ENCODE results near the gene CRYBA4. TPM values are rescaled to one million over a fixed set of nuclear protein-coding genes. Genes with fewer than 3 reads are reported as not detected.

CRYBA4 gene
- total RNA-seq, 4 donors from 2014 or later = not detected

DNA sequence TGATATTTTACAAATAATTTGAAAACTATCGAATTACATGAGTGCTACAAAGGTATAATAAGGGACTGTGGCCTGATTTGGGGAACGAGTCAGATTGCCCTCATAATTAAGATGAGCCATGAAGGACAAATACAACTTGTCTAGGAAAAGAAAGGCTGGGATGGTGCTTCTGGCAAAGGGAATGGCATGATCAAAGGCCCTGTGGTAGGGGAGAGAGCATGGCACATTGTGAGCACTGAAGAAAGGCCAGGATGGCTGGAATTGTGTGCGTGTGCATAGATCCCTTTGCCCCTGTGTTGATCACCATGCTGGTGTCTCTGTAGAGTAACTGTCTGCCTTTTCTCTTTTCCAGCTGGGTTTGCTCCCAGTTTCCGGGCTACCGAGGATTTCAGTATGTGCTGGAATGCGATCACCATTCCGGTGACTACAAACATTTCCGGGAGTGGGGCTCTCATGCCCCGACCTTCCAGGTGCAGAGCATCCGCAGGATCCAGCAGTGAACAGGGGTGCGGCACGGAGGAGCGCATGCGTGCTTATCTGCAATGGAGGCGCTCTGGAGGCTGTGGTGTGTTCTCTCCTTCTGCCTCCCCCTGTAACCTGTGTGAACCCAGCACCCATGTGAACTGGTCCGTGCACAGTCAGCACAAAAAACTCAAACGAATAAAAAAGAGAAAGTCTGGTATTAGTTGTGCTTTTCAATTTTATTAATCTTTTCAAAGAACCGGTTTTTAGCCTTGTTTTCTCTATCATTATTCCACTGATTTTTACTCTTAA is 8.4 kb downstream of the CRYBA4 start:
- no peaks in the 10 kb centered on the region for H3K9me3 ChIP-seq
- no peak for DNase-seq
- H3K36me3 ChIP-seq = no peaks in the 10 kb centered on the region
- no peak overlapping the region for H3K4me3 ChIP-seq
- H3K27me3 ChIP-seq = no peaks in the 10 kb centered on the region
- TF ChIP-seq POLR2A (IDR thresholded peaks at IDR 0.05) = no peak
- TF ChIP-seq, protein P1, sequence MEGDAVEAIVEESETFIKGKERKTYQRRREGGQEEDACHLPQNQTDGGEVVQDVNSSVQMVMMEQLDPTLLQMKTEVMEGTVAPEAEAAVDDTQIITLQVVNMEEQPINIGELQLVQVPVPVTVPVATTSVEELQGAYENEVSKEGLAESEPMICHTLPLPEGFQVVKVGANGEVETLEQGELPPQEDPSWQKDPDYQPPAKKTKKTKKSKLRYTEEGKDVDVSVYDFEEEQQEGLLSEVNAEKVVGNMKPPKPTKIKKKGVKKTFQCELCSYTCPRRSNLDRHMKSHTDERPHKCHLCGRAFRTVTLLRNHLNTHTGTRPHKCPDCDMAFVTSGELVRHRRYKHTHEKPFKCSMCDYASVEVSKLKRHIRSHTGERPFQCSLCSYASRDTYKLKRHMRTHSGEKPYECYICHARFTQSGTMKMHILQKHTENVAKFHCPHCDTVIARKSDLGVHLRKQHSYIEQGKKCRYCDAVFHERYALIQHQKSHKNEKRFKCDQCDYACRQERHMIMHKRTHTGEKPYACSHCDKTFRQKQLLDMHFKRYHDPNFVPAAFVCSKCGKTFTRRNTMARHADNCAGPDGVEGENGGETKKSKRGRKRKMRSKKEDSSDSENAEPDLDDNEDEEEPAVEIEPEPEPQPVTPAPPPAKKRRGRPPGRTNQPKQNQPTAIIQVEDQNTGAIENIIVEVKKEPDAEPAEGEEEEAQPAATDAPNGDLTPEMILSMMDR (IDR thresholded peaks at IDR 0.05) = no peak
- no peak overlapping the region for H3K27ac ChIP-seq
- peaks cover 0 to 4% (median 0%) of the 10 kb centered on the region in 4 donors for H3K4me1 ChIP-seq

DNA sequence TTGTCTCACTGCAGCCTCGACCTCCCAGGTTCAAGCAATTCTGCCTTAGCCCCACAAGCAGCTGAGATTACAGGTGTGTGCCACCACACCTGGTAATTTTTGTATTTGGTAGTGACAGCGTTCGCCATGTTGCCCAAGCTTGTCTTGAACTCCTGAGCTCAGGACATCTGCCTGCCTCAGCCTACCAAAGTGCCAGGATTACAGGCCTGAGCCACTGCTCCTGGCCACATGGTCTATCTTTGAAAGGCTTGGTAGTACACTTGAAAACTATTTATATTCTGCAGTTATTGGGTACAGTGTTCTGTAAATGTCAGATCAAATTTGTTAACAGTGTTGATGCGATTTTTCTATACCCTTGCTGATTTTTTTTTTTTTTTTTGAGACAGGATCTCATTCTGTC is 9.5 kb downstream of the CRYBA4 start:
- no peak for DNase-seq
- no peak overlapping the region for H3K4me3 ChIP-seq
- no peaks in the 10 kb centered on the region for H3K36me3 ChIP-seq
- H3K9me3 ChIP-seq = no peaks in the 10 kb centered on the region
- TF ChIP-seq, protein P1 (IDR thresholded peaks at IDR 0.05) = no peak
- peaks cover 0 to 4% (median 0%) of the 10 kb centered on the region in 4 donors for H3K4me1 ChIP-seq
- no peaks in the 10 kb centered on the region for H3K27me3 ChIP-seq
- no peak overlapping the region for H3K27ac ChIP-seq

DNA sequence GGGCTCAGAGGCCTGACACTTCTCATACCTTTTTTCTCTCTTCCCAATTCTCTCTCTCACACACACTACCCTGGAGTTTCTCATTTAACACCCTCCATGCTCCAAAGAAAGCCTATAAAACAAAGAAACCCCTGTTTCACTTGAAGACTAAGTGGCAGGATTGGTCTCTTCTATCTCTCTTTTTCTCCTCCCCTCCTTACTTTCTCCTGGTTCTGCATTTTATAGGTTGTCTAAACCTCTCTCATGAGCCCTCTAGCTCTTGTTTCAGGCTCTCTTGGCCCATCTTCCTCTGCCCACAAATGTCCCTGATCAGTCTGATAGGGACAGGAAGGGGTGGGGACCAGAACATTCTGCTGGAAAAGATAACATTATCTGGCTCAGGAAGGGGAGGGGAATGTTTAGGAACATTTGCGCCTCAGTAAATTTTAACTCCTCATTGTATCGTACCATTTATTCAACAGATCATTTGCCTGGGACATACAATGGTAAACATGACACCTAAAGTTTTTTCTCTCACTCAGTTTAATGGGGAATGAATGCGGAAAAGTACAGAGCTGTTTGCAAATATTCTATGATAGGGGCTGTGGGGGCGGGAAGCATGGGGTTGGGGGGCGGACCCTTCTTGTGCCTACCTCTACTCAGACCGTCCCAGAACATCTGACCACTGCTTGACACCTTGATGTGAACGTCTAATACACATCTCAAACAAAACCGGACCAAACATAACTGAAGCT is 10.8 kb downstream of the CRYBA4 start:
- Histone ChIP-seq H3K9me3 (no peaks in the 10 kb centered on the region), H3K4me1 (peaks cover 0 to 4% (median 0%) of the 10 kb centered on the region in 4 donors), H3K36me3 (no peaks in the 10 kb centered on the region), H3K27ac (no peak overlapping the region), H3K27me3 (no peaks in the 10 kb centered on the region), H3K4me3 (no peak overlapping the region)
- no peak for DNase-seq
- no peak for TF ChIP-seq POLR2A (IDR thresholded peaks at IDR 0.05)
- TF ChIP-seq, protein P1 (IDR thresholded peaks at IDR 0.05) = no peak

DNA sequence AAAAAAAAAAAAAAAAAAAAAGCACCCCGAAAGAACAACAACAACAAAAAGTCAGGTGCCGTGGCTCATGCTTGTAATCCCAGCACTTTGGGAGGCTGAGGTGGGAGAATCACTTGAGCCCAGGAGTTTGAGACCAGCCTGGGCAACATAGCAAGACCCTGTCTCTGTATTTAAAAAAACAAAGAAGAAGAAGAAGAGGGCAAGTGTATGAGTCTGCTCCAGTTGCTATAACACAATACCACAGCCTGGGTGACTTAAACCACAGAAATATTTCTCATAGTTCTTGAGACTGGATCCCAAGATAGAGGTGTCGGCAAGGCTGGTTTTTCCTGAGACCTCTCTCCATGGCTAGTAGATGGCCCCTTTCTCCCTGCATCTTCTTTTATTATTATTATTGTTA is 12.4 kb downstream of the CRYBA4 start:
- Histone ChIP-seq H3K27me3 (no peaks in the 10 kb centered on the region), H3K9me3 (no peaks in the 10 kb centered on the region), H3K4me3 (no peak overlapping the region), H3K27ac (no peak overlapping the region), H3K36me3 (no peaks in the 10 kb centered on the region), H3K4me1 (peaks cover 0 to 2% (median 0%) of the 10 kb centered on the region in 4 donors)
- no peak for TF ChIP-seq POLR2A (IDR thresholded peaks at IDR 0.05)
- TF ChIP-seq, protein P1 (IDR thresholded peaks at IDR 0.05) = no peak
- DNase-seq = no peak

DNA sequence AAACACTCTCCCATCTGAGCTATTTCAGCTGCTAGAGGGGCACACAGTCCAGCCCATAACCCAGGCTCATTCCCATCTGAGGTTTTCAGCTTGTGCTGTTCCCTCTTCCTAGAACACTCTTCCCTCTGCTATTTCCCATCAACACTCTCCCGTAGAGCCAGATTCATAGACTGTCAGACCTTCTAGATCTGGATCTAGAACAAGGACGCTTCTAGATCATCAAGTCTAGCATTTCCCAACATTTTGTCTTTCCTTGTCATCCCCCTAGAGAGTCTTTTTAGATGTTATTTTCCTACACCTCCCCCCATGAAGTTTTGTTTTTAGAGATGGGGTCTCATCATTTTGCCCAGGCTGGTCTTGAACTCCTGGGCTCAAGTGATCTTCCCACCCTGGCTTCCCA is 13.4 kb downstream of the CRYBA4 start:
- Histone ChIP-seq H3K36me3 (no peaks in the 10 kb centered on the region), H3K4me3 (no peak overlapping the region), H3K4me1 (no peaks in the 10 kb centered on the region), H3K9me3 (no peaks in the 10 kb centered on the region), H3K27ac (no peak overlapping the region), H3K27me3 (no peaks in the 10 kb centered on the region)
- TF ChIP-seq, protein P1 (IDR thresholded peaks at IDR 0.05) = no peak
- no peak for TF ChIP-seq POLR2A (IDR thresholded peaks at IDR 0.05)
- DNase-seq = no peak

All from Peyer's patch (tissue), 4 donors.